CD4-positive, CD25-positive, alpha-beta regulatory T cell (primary cell): Measurements from ENCODE around the gene SPATA17. TPM values are rescaled to one million over a fixed set of nuclear protein-coding genes. Genes with fewer than 3 reads are reported as not detected.
"Not testable (repeated sequence)": the region's sequence is repeated elsewhere in the genome, so short reads cannot be mapped to it uniquely, and the experiment has no call there.

Experiments
- ATAC-seq, 2 donors: fragments of 150-1000 bp; cut with Tn5 transposase; one replicate each; pipeline ENCODE4 v1.10.0; 2021; ENCODE audit warnings: low read depth in 2 of 2, moderate number of reproducible peaks in 2 of 2, moderate library complexity in 1 of 2
- DNase-seq, 3 donors: peaks; one replicate each; pipeline versions ENCODE4 v3.0.0 to v3.0.0-alpha.2; 2012 to 2022; ENCODE audit warnings: mixed read lengths in 1 of 3
- H3K27ac ChIP-seq: one replicate; pipeline ENCODE4 v1.7.0; 2013; ENCODE audit warnings: mild to moderate bottlenecking, low read length; ENCODE audit not compliant: insufficient read depth, poor library complexity, severe bottlenecking
- H3K27me3 ChIP-seq: one replicate; pipeline ENCODE4 v1.7.0; 2013; ENCODE audit warnings: low read length; ENCODE audit not compliant: control insufficient read depth, insufficient read depth
- H3K36me3 ChIP-seq: one replicate; pipeline ENCODE4 v1.7.0; 2013; ENCODE audit warnings: mild to moderate bottlenecking, low read length, moderate library complexity; ENCODE audit not compliant: control insufficient read depth, insufficient read depth
- H3K4me1 ChIP-seq: 2 replicates; pipeline ENCODE4 v1.7.0; 2013; ENCODE audit warnings: mild to moderate bottlenecking, low read length; ENCODE audit not compliant: insufficient read depth, control insufficient read depth, poor library complexity, severe bottlenecking
- H3K4me3 ChIP-seq: one replicate; pipeline ENCODE4 v1.7.0; 2013; ENCODE audit warnings: low read depth, mild to moderate bottlenecking, low read length, moderate library complexity
- H3K9me3 ChIP-seq, 2 experiments: 1 replicate in 1 of 2; 2 replicates in 1 of 2; pipeline ENCODE4 v1.7.0; 2013; ENCODE audit warnings: low read length in 2 of 2, mild to moderate bottlenecking in 1 of 2, moderate library complexity in 1 of 2; ENCODE audit not compliant: control insufficient read depth in 2 of 2
- H3K27ac Mint-ChIP-seq, 3 donors: one replicate each; pipeline ENCODE4 v1.8.0; 2020 to 2022; ENCODE audit warnings: mild to moderate bottlenecking in 3 of 3, mixed read lengths in 3 of 3, moderate library complexity in 2 of 3
- H3K27me3 Mint-ChIP-seq: one replicate; pipeline ENCODE4 v1.8.0; 2022; ENCODE audit warnings: mild to moderate bottlenecking, mixed read lengths
- H3K36me3 Mint-ChIP-seq: one replicate; pipeline ENCODE4 v1.8.0; 2020; ENCODE audit warnings: mixed read lengths
- H3K4me1 Mint-ChIP-seq, 4 donors: one replicate each; pipeline ENCODE4 v1.8.0; 2020 to 2022; ENCODE audit warnings: mixed read lengths in 4 of 4, mild to moderate bottlenecking in 1 of 4
- H3K4me3 Mint-ChIP-seq, 4 donors: one replicate each; pipeline ENCODE4 v1.8.0; 2020 to 2022; ENCODE audit warnings: mild to moderate bottlenecking in 4 of 4, mixed read lengths in 4 of 4, moderate library complexity in 3 of 4
- H3K9me3 Mint-ChIP-seq, 7 donors: one replicate each; pipeline ENCODE4 v1.8.0; 2020 to 2022; ENCODE audit warnings: mixed read lengths in 7 of 7, mild to moderate bottlenecking in 3 of 7, moderate library complexity in 2 of 7
- polyA plus RNA-seq, 4 donors: library from polyadenylated mRNA; unstranded; fragments of 300-500 nt; fragmentation: Illumina TruSeq; gene quantifications; one replicate each; pipeline ENCODE4 v1.2.3, GENCODE V29; 2021
- total RNA-seq: library from RNA; stranded (reverse); gene quantifications from one replicate; pipeline ENCODE4 v1.2.3, GENCODE V29; 2022

Gene SPATA17
- total and polyA plus RNA-seq, 5 donors from 2014 or later: not detected

DNA sequence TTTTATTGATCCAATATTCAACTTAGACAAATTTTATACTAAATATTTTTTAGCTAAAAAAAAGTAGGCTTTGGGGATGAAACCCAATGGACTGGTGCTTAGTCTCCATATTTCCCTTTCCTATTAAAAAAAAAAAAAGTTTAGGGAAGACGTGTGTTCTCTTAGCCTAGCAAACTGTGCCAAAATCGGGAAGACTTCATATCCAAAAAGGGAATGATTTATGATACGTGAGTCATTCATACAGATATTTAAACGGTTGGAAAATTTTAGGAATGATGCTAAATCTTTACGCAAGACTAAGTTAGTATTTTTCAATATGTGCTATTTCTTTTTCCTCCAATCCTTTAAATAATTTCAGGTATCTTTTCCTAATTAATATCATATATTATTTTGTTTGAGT is 50.7 kb downstream of the SPATA17 start:
- no peak overlapping the region for H3K27ac ChIP-seq
- H3K36me3 ChIP-seq: no peaks in the 10 kb centered on the region
- no peaks in the 10 kb centered on the region for H3K27me3 ChIP-seq
- Mint-ChIP-seq H3K27me3 (peaks cover 5% of the 10 kb centered on the region), H3K4me3 (no peak overlapping the region), H3K36me3 (no peaks in the 10 kb centered on the region), H3K4me1 (no peaks in the 10 kb centered on the region), H3K9me3 (no peaks in the 10 kb centered on the region), H3K27ac (no peak overlapping the region)
- no peak overlapping the region for H3K4me3 ChIP-seq
- DNase-seq (no peak), ATAC-seq (no peak)
- H3K4me1 ChIP-seq: no peaks in the 10 kb centered on the region
- H3K9me3 ChIP-seq: no peaks in the 10 kb centered on the region

- Histone ChIP-seq H3K4me1 (no peaks in the 10 kb centered on the region), H3K9me3 (no peaks in the 10 kb centered on the region), H3K27ac (no peak overlapping the region), H3K36me3 (no peaks in the 10 kb centered on the region), H3K4me3 (no peak overlapping the region), H3K27me3 (no peaks in the 10 kb centered on the region)
- Mint-ChIP-seq H3K27me3 (peaks cover 5% of the 10 kb centered on the region), H3K4me1 (no peaks in the 10 kb centered on the region), H3K27ac (no peak overlapping the region), H3K36me3 (no peaks in the 10 kb centered on the region), H3K4me3 (no peak overlapping the region), H3K9me3 (peaks cover 0 to 2% (median 0%) of the 10 kb centered on the region in 7 donors)
- DNase-seq (no peak), ATAC-seq (no peak)
Observed at GRCh38 chr1:217687511-217687910, 56.4 kb downstream of the SPATA17 start.

GRCh38 chr1:217696140-217696539 is 65.0 kb downstream of the SPATA17 start:
- not testable (repeated sequence) for DNase-seq, H3K4me3 Mint-ChIP-seq, H3K4me3 ChIP-seq, H3K4me1 Mint-ChIP-seq, H3K27me3 Mint-ChIP-seq, ATAC-seq, H3K9me3 ChIP-seq, H3K27me3 ChIP-seq, H3K27ac ChIP-seq, H3K4me1 ChIP-seq, H3K9me3 Mint-ChIP-seq, H3K36me3 ChIP-seq, H3K27ac Mint-ChIP-seq, H3K36me3 Mint-ChIP-seq

GRCh38 chr1:217703326-217703725 is 72.2 kb downstream of the SPATA17 start:
- H3K4me1 ChIP-seq: no peaks in the 10 kb centered on the region
- no peak overlapping the region for H3K4me3 ChIP-seq
- Mint-ChIP-seq H3K4me3 (no peak overlapping the region), H3K9me3 (peaks cover 0 to 19% (median 7%) of the 10 kb centered on the region in 7 donors), H3K36me3 (no peaks in the 10 kb centered on the region), H3K27ac (no peak overlapping the region), H3K27me3 (no peaks in the 10 kb centered on the region), H3K4me1 (no peaks in the 10 kb centered on the region)
- no peaks in the 10 kb centered on the region for H3K9me3 ChIP-seq
- no peak overlapping the region for H3K27ac ChIP-seq
- ATAC-seq: no peak
- DNase-seq: no peak
- no peaks in the 10 kb centered on the region for H3K27me3 ChIP-seq
- no peaks in the 10 kb centered on the region for H3K36me3 ChIP-seq

GRCh38 chr1:217712925-217713597 is 81.9 kb downstream of the SPATA17 start:
- Mint-ChIP-seq H3K27me3 (no peaks in the 10 kb centered on the region), H3K9me3 (peaks cover 0 to 7% (median 3%) of the 10 kb centered on the region in 7 donors), H3K4me1 (no peaks in the 10 kb centered on the region), H3K4me3 (no peak overlapping the region), H3K36me3 (no peaks in the 10 kb centered on the region), H3K27ac (no peak overlapping the region)
- Histone ChIP-seq H3K36me3 (no peaks in the 10 kb centered on the region), H3K27ac (no peak overlapping the region), H3K4me3 (no peak overlapping the region), H3K9me3 (no peaks in the 10 kb centered on the region), H3K4me1 (no peaks in the 10 kb centered on the region), H3K27me3 (no peaks in the 10 kb centered on the region)
- DNase-seq (no peak), ATAC-seq (no peak)

GRCh38 chr1:217715681-217716080 is 84.5 kb downstream of the SPATA17 start:
- Histone ChIP-seq H3K27ac (no peak overlapping the region), H3K36me3 (no peaks in the 10 kb centered on the region), H3K9me3 (no peaks in the 10 kb centered on the region), H3K4me3 (no peak overlapping the region), H3K4me1 (no peaks in the 10 kb centered on the region), H3K27me3 (no peaks in the 10 kb centered on the region)
- Mint-ChIP-seq H3K36me3 (no peaks in the 10 kb centered on the region), H3K9me3 (peaks cover 0 to 4% (median 0%) of the 10 kb centered on the region in 7 donors), H3K4me1 (no peaks in the 10 kb centered on the region), H3K27ac (no peak overlapping the region), H3K27me3 (no peaks in the 10 kb centered on the region), H3K4me3 (no peak overlapping the region)
- DNase-seq: no peak
- no peak for ATAC-seq

GRCh38 chr1:217717959-217718358 is 86.8 kb downstream of the SPATA17 start:
- H3K4me1 ChIP-seq: no peaks in the 10 kb centered on the region
- DNase-seq (no peak), ATAC-seq (no peak)
- no peaks in the 10 kb centered on the region for H3K36me3 Mint-ChIP-seq
- no peak overlapping the region for H3K4me3 Mint-ChIP-seq
- H3K27me3 ChIP-seq: no peaks in the 10 kb centered on the region
- no peak overlapping the region for H3K4me3 ChIP-seq
- no peak overlapping the region for H3K27ac ChIP-seq
- no peaks in the 10 kb centered on the region for H3K4me1 Mint-ChIP-seq
- no peak overlapping the region for H3K27ac Mint-ChIP-seq
- H3K9me3 ChIP-seq: no peaks in the 10 kb centered on the region
- H3K9me3 Mint-ChIP-seq: peaks cover 0 to 4% (median 0%) of the 10 kb centered on the region in 7 donors
- no peaks in the 10 kb centered on the region for H3K27me3 Mint-ChIP-seq
- H3K36me3 ChIP-seq: no peaks in the 10 kb centered on the region

DNA sequence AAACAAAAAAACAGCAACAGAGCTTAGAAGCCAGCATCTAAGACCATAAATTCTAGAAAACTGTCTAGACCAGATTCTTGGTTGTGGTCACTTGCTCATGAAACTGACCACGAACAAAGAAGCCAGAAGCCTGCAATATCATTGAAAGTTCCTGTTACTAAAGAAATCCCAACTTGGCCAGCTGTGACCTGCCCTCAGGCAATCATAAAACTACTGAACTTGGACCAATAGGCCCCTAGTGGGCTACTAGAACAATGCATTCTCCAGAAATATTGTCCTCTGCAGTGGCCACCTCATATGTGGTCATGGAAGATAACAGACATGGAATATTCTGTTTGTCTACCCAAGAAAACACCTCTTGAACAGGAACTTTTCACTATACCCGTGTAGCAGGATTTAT is 87.7 kb downstream of the SPATA17 start:
- no peak for ATAC-seq
- Histone ChIP-seq H3K9me3 (no peaks in the 10 kb centered on the region), H3K4me3 (no peak overlapping the region), H3K36me3 (no peaks in the 10 kb centered on the region), H3K27ac (no peak overlapping the region), H3K4me1 (no peaks in the 10 kb centered on the region), H3K27me3 (no peaks in the 10 kb centered on the region)
- Mint-ChIP-seq H3K27me3 (no peaks in the 10 kb centered on the region), H3K36me3 (no peaks in the 10 kb centered on the region), H3K4me1 (no peaks in the 10 kb centered on the region), H3K4me3 (no peak overlapping the region), H3K27ac (no peak overlapping the region), H3K9me3 (peaks cover 0 to 6% (median 0%) of the 10 kb centered on the region in 7 donors)
- no peak for DNase-seq
